Measurements from ENCODE around the gene MC3R.
"Not testable (repeated sequence)": the region's sequence is repeated elsewhere in the genome, so short reads cannot be mapped to it uniquely, and the experiment has no call there.

MC3R gene
- total RNA-seq: 0 to 0.06 (median 0) reads per million in 18 experiments

DNA sequence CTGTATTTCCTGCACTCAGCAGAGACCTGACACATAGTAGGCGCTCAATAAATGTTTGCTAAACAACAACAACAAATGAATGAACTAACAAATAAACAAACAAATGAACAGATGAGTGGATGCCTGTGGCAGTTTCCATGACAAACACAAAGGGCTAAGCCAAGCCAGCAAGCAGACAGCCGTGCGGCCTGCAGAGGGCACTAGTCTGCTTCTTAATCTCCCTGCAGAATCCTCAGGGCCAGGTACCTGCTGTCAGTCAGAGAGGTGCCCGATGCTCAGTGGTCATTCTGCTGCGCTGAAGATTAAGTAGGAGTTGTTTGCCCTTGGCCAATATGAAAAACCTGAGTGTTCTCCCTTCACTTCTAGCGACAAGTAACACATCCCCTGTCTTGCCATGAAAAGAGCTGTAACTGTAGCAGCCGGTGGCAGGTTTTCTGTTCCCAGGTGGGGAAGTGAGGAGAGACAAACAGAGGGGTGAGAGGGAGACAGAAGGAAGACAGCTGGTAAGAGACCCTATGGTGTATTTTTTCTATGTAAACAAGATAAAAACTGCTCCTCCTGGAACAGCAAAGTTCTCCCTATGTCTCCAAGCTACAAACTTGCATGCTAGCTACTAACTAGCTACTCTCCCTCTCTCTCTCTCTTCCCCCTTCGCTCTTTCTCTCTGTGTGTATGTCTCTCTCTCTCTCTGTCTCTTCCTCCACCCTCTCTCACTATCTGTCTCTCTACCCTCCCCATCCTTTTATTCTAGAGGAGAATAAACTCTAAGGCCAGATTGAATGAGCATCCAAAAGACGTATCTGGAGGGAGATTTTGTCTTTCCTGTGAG, at the start of gene MC3R:
Gene MC3R, plus strand, starts transcription at position 779 of the 829 bp plus-strand sequence. CDS start 112 bp downstream, outside the sequence.
- DNase-seq: peak; percentile 20 to 55

- peak in 1 of 2 donors; percentile 7 for DNase-seq
Measured at GRCh38 chr20:56200456-56200855, 48.1 kb upstream of the MC3R start.

DNA sequence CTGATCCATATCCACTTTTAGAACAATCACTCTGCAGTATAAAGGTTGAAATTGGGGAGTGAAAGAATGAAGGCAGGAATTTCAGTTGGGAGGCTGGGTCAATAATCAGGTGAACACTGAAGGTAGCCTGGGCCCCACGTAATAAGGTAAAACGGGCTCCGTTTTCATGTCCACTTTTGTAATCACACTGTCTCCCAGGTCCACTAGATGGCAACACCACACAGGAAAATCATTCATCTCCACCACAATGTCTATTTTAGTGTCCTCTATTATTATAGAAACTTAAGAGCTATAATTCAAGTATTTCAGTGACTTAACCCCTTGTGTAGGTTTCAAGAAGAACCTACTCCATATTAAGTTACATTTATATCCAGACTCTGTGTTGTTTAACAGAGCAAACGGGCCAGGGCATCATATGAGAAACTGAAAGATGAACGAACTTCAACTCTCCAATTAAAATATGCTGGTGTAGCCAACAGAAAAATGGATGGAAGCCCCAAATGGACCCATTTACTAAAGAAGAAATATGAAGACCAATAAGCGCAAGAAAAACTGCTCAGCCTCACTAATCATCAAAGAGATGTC, 45.9 kb upstream of the MC3R start:
- DNase-seq: peak; percentile 4 to 11

GRCh38 chr20:56204206-56204605, 44.3 kb upstream of the MC3R start:
- DNase-seq: no peak

DNA sequence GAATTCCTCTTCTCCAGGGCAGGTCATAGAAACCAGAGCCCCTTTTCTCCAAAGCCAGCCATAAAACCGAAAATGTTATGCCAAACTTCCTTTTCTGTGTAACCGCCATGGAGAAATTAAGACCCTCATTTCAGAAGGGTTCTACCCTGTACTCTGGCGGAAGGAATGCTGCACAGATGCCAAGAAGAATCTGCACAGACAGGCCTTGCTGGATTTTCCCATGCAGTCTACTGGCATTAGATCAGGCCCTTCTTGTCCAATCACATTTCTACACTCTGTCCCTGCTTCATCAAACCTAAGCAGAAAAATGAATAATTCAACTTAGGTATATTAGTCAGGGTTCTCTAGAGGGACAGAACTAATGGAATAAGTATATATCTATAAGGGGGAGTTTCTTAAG, 43.2 kb upstream of the MC3R start:
- no peak for DNase-seq

GRCh38 chr20:56207656-56208055, 40.9 kb upstream of the MC3R start:
- no peak for DNase-seq

DNA sequence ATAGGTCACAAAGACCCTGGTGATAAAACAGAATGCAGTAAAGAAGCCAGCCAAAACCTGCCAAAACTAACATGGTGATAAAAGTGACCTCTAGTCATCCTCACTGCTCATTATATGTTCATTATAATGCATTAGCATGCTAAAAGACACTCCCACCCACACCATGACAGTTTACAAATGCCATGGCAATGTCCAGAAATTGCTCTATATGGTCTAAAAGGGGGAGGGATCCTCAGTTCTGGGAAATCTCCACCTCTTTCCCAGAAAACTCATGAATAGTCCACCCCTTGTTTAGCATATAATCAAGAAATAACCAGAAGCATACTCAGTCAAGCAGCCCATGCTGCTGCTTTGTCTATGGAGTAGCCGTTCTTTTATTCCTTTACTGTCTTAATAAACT, 40.4 kb upstream of the MC3R start:
- no peak for DNase-seq

GRCh38 chr20:56211051-56211450, 37.5 kb upstream of the MC3R start:
- DNase-seq: no peak

- no peak for DNase-seq
Measured at GRCh38 chr20:56212091-56212490, 36.4 kb upstream of the MC3R start.

DNA sequence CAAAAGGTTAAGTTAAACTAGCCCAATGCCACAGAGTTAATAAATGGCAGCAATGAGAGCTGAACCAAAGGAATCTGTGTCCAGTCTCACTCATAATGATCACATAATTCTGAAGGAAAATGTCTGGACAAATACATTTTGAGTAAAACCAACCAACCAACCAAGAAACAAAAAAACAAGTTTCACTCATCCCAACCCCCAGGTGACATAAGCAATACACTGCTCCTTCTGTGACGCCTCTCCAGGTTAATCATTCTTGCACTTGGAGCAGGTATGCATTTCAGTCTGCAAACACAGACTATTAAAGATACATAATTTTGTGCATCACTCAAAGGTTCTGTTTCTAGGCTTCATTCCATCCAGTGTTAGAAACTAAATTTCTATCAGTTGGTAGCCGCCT, 35.2 kb upstream of the MC3R start:
- DNase-seq: no peak

GRCh38 chr20:56215115-56215514, 33.4 kb upstream of the MC3R start:
- DNase-seq: no peak

- no peak for DNase-seq
Measured at GRCh38 chr20:56217829-56218228, 30.7 kb upstream of the MC3R start.

GRCh38 chr20:56221186-56221585, 27.3 kb upstream of the MC3R start:
- not testable (repeated sequence) for DNase-seq

GRCh38 chr20:56222201-56222600, 26.3 kb upstream of the MC3R start:
- no peak for DNase-seq

DNA sequence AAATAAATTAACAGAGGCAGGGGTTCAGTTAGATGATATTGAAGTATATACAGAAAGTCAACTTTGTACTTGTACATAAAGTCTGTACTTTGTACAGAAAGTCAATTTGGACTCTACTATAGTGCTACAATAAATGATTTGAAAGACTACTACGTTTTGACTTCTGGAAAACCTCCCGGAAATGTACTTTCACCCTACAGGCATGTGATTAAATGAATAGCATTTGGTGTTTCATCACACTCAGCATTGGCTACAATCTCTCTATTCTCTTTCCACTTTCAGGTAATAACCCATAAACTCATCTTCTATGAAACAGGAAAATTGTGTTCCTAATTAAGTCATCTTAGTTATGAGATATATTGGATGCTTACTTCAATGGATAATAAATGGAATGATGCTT, 25.6 kb upstream of the MC3R start:
- DNase-seq: no peak

- no peak for DNase-seq
Measured at GRCh38 chr20:56223352-56223751, 25.2 kb upstream of the MC3R start.

DNA sequence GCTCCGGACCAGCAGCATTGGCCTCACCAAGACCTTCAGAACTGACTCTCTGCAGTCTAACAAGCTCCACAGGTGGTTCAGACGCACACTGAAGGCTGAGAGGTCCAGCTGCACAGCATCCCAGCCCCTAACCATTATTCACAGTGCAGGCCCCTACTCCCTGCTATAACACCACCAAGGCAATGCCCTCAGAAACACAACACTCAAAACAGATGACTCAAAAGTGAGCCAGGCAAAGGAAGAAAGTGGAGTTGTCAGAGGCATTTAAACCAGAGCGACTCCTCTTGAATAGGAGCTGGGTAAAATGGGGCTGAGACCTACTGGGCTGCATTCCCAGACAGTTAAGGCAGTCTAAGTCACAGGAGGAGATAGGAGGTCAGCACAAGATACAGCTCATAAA, 20.5 kb upstream of the MC3R start:
- no peak for DNase-seq

DNA sequence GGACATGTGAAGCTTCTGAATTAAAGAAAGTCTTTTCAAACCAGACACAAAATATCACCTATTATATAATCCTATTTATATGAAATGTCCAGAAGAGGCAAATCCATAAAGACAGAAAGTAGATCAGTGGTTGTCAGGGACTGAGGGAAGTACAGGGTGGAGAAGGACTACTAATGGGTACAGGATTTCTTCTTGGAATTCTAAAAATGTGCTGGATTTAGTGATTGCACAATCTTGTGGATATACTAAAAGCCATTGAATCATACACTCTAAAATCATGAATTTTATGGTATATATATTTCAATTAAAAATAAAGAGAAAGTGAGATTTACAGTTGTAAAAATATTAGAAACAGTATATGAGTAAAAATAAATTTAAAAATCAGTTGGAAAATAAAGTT, 18.7 kb upstream of the MC3R start:
- no peak for DNase-seq

GRCh38 chr20:56234110-56234509, 14.4 kb upstream of the MC3R start:
- DNase-seq: no peak

DNA sequence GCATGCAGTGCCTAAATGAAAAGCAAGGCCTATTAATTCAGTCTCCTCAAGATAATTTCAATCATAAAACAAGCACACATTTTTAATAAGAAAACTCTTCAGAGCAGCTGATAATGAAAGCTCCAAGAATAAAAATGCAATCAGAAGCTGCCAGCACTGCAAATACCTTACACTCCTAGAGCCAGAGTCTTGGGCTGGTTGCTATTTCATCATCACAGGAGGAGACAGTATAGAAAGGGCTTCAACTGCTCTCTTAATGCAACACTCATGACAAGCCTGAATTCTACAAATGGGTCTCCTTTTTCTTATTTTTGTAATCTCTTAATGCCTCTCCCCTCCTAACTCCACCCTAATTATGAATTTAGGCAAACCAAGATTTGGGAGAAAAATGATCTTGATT, 11.2 kb upstream of the MC3R start:
- no peak for DNase-seq

DNA sequence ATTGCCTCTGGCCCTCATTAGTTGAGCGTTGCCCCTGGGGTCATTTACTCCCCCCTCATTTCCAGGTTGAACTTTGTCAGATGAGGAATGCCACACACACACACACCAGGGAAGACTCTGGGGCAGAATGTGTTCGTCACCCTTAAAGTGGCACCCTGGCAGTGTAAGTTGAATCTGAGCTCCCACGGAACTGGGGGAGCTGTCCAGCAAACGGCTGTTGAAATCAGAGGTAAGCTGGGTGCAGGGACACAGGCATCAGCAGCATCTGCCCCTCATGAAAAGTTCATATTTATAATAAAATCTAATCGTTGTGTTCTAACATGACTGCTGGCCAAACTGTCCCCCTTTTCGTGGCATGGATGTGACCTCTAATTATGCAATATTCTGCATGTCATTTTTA, 4.3 kb upstream of the MC3R start:
- DNase-seq: no peak

DNA sequence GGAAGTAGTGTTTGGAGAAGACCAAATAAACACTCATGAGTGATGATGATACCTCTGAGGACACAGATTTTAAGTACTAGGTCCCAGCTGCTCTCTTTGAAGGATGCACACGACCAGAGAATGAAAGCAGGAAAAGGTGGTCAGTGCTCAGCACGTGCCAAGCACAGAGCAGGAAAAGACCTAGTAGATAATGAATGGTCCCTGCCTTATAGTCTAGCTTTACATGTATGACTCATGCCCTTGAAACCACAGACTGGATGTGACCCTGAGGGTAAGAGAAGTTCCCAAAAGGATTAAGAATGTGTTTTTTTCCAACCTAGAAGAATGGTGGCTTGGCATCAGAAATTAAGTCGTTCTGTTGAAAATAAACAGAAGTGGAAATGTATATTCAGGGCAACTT, 2.8 kb upstream of the MC3R start:
- no peak for DNase-seq

DNA sequence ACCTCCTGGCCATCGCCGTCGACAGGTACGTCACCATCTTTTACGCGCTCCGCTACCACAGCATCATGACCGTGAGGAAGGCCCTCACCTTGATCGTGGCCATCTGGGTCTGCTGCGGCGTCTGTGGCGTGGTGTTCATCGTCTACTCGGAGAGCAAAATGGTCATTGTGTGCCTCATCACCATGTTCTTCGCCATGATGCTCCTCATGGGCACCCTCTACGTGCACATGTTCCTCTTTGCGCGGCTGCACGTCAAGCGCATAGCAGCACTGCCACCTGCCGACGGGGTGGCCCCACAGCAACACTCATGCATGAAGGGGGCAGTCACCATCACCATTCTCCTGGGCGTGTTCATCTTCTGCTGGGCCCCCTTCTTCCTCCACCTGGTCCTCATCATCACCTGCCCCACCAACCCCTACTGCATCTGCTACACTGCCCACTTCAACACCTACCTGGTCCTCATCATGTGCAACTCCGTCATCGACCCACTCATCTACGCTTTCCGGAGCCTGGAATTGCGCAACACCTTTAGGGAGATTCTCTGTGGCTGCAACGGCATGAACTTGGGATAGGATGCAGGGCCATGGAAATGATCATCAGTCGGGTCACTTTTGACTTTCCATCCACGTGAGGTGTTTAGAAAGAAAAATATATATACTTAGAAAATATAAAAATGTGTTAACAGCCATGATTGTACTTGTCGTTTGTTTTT, 868 bp downstream of the MC3R start:
- DNase-seq: peak in 1 of 2 donors; percentile 11

DNA sequence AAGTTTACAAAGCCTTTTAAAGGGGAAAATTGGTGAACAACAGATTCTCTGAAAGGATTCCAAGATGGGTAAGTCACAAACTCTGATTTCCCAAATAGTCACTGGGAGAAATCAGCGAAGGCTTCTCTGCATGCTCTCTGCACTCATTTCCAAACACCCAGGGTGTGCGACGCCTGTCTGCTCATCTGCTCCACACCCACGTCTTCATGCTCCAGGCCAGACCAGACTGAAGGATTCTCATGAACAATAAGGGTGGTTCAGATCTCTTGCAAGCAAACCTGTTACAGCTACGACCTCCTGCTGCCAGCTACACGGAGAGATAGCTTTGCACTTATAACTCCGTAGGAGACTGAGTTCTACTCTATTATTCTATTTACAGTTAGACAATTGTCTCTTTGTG, 1.4 kb downstream of the MC3R start:
- DNase-seq: no peak

All from inflammatory macrophage (primary cell).